Activated CD4-positive, alpha-beta memory T cell treated with anti-CD3 and anti-CD28 coated beads, Interleukin-2, amount 10 ng/mL, durations not matched to agents 7 days and 5 days (primary cell): Measurements from ENCODE around the gene GNL1. TPM values are rescaled to one million over a fixed set of nuclear protein-coding genes. Genes with fewer than 3 reads are reported as not detected.
"Not testable (repeated sequence)": the region's sequence is repeated elsewhere in the genome, so short reads cannot be mapped to it uniquely, and the experiment has no call there.

Source experiments
- CTCF ChIA-PET: fragments of 350-600 bp; sonication (Branson Sonifier 250); formaldehyde crosslinking; loops from one replicate; lab custom pipeline; 2021; ENCODE audit warnings: antibody characterized with exemption, inconsistent platforms; lab: Charles Lee
- POLR2A ChIA-PET: fragments of 350-600 bp; sonication (Branson Sonifier 250); formaldehyde crosslinking; loops from one replicate; lab custom pipeline; 2021; ENCODE audit warnings: antibody characterized with exemption; lab: Charles Lee
- DNase-seq: peaks from one replicate; pipeline ENCODE4 v3.0.0-alpha.2; 2020
- H3K27ac Mint-ChIP-seq: one replicate; pipeline ENCODE4 v1.8.0; 2021; ENCODE audit warnings: mild to moderate bottlenecking, mixed read lengths
- H3K27me3 Mint-ChIP-seq: one replicate; pipeline ENCODE4 v1.8.0; 2021; ENCODE audit warnings: mixed read lengths
- H3K36me3 Mint-ChIP-seq: one replicate; pipeline ENCODE4 v1.8.0; 2021; ENCODE audit warnings: low read depth, mixed read lengths
- H3K4me1 Mint-ChIP-seq: one replicate; pipeline ENCODE4 v1.8.0; 2021; ENCODE audit warnings: mixed read lengths
- H3K4me3 Mint-ChIP-seq: one replicate; pipeline ENCODE4 v1.8.0; 2021; ENCODE audit warnings: mild to moderate bottlenecking, mixed read lengths
- H3K9me3 Mint-ChIP-seq: one replicate; pipeline ENCODE4 v1.8.0; 2021; ENCODE audit warnings: mixed read lengths
- total RNA-seq, 2 experiments: library from RNA; stranded (reverse); gene quantifications; one replicate each; pipeline ENCODE4 v1.2.3, GENCODE V29; 2021

Gene GNL1
- total RNA-seq, 2 experiments from 2014 or later: 62.1 to 70.8 TPM

DNA sequence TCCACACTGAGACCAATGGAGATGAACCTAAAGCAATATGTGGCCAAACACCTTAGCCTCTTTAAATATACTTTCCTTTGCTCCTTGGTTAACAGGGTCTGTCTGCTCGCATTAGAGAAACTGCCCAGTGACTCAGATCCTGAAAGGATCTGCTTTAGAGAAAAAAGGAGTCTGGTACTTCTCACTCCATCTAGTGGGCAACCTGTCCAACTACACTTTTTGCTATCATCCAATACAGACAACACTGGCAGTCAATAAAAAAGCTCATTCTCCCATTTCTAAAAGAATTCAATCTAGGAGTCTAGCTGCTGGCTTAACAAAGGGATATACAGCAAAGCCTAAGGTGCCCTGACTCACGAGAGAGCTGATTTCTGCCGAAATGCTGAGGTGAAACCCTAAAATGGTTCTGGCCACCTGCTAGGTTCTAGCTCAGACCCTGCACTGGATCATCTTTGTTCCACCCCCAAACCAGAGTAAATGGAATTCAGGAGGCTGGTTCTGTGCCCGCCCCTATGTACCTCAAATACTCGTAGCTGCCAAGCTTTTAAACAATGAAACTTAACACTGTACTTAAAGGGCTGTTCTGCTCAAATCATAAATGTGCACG lies 11.5 kb downstream of the GNL1 start:
- Mint-ChIP-seq H3K9me3 (no peaks in the 10 kb centered on the region), H3K4me1 (peaks cover 34% of the 10 kb centered on the region), H3K36me3 (peaks cover 33% of the 10 kb centered on the region), H3K27me3 (no peaks in the 10 kb centered on the region), H3K4me3 (no peak overlapping the region), H3K27ac (no peak overlapping the region)
- CTCF ChIA-PET: interaction anchor here (0.5 to 16.0 kb wide), 41 partner anchors 9 to 980 kb away, joined by 3 to 267 read pairs (median 4); partner anchors contain the start of genes ABCF1, DHX16, GNL1 and MDC1
- POLR2A ChIA-PET: interaction anchor here (0.6 to 7.9 kb wide), 13 partner anchors 11 to 186 kb away, joined by 3 to 119 read pairs (median 4); partner anchors contain the start of genes ABCF1, GNL1 and PRR3
- DNase-seq: no peak

DNA sequence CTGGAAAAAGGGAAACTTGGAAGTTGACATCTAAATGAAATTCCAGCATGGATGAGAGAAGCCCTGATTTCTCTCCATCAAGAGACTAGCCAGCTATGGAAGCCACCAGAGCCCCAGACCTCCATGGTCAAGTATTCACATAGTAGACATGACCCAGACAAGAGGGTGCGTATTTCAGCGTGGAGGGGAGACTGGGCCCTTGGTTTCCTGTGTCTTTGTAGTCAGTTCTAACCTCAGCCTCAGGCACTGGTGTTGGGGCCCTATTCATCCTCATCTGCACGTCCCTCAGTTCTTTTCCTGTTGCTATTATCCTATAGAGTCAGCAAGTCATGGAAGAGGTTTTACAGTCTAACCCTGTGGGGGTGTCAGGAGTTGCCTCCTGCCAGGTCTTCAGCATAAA lies 12.5 kb downstream of the GNL1 start:
- Mint-ChIP-seq H3K27ac (peak overlapping the region; percentile 11), H3K27me3 (no peaks in the 10 kb centered on the region), H3K9me3 (no peaks in the 10 kb centered on the region), H3K4me3 (no peak overlapping the region), H3K4me1 (peaks cover 34% of the 10 kb centered on the region), H3K36me3 (peaks cover 23% of the 10 kb centered on the region)
- ChIA-PET POLR2A (interaction anchor here (1.2 to 7.9 kb wide), 7 partner anchors 12 to 62 kb away, joined by 3 to 119 read pairs (median 27); partner anchors contain the start of genes ABCF1, GNL1 and PRR3), CTCF (interaction anchor here (0.6 to 16.0 kb wide), 16 partner anchors 8 to 497 kb away, joined by 3 to 267 read pairs (median 18); partner anchors contain the start of genes GNL1 and PRR3)
- DNase-seq: no peak

DNA sequence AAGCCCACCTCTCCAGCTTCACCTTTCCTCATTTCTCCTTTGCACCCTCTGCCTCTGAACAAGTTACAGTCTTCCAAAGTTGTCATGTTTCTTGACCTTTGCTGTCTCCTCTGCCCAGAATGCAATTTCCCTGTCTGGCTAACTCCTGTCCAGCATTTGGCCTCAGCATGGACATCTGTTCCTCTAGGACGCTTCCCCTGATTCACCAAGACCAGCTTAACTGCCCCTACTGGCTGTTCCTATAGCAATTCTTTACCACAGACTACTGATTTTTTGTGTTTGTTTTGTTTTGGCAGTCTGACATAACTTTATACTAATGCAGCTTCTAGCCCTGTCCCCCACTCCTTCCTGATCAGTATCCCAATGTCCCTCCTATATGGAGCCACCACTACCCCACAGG lies 13.4 kb downstream of the GNL1 start:
- H3K4me1 Mint-ChIP-seq: peaks cover 34% of the 10 kb centered on the region
- H3K27me3 Mint-ChIP-seq: no peaks in the 10 kb centered on the region
- no peaks in the 10 kb centered on the region for H3K9me3 Mint-ChIP-seq
- H3K27ac Mint-ChIP-seq: peak overlapping the region; percentile 77
- DNase-seq: no peak
- CTCF ChIA-PET: interaction anchor here (0.7 to 16.0 kb wide), 22 partner anchors 9 to 367 kb away, joined by 3 to 267 read pairs (median 17); partner anchors contain the start of genes ABCF1, GNL1 and PRR3
- peaks cover 16% of the 10 kb centered on the region for H3K36me3 Mint-ChIP-seq
- H3K4me3 Mint-ChIP-seq: peak overlapping the region; percentile 75
- POLR2A ChIA-PET: interaction anchor here (1.2 to 7.9 kb wide), 15 partner anchors 11 to 188 kb away, joined by 4 to 119 read pairs (median 9); partner anchors contain the start of genes ABCF1, GNL1, MRPS18B and PPP1R10

DNA sequence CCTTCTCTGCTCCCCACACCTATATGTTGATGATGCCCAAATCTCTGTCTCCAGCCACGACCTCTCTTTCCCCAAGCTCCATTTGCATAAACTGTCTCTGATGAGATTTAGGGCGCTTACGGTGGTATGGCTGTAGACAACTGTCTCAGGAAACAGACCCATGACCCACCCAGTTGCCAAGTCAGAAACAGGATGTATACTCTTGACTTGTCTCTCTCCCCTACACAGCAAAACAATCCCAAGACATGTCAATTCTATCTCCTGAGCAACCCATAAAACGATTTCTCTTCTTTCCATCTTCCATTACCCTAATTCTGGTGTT lies 13.9 kb downstream of the GNL1 start:
- CTCF ChIA-PET: interaction anchor here (0.7 to 16.0 kb wide), 28 partner anchors 9 to 368 kb away, joined by 3 to 267 read pairs (median 10); partner anchors contain the start of genes ABCF1, GNL1, IER3 and MRPS18B
- peaks cover 34% of the 10 kb centered on the region for H3K4me1 Mint-ChIP-seq
- peak overlapping the region; percentile 77 for H3K27ac Mint-ChIP-seq
- H3K9me3 Mint-ChIP-seq: no peaks in the 10 kb centered on the region
- no peak for DNase-seq
- H3K36me3 Mint-ChIP-seq: peaks cover 16% of the 10 kb centered on the region
- peak overlapping the region; percentile 75 for H3K4me3 Mint-ChIP-seq
- no peaks in the 10 kb centered on the region for H3K27me3 Mint-ChIP-seq
- POLR2A ChIA-PET: interaction anchor here (0.8 to 7.9 kb wide), 18 partner anchors 10 to 189 kb away, joined by 3 to 119 read pairs (median 8); partner anchors contain the start of genes ABCF1, GNL1, MRPS18B and PPP1R10

DNA sequence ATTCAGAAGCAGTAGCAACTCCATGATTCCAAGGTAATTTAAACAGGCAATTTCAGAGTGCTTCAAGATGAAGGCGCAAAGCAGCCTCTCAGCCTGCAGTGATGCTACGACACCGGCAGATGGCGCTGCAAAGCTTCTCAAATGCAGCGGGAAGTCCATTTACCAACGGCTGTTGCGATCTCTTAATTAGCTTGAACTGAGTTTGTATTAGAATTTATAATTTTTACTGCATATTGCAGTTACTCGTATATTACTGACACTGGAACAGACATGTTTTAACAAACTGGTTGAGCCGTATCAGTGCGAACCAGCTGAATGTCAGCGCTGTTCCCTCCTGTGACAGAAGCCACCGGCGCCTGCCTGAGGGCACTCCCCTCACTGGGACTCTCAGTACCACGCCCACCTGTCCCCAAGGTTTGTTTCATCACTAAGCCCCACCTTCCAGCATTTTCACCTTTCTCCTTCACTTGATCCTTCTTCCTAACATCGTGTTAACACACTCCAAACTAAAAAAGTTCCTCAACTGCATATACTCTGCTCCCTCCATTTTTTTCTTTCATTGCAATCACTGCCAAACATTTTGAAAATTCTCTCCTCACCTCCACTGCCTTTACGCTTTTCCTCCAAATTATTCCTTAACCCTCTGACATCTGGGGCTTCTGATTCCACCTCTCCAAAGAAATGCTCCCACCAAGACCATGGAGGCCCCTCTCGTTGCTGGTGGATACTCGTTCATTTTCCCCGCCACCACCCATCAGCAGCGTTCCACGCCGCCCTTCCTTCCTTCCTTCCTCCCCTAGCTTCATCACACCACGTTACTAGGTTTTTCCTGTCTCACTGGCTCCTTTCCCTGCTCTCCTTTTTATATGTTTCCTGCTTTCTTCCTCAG lies 14.5 kb downstream of the GNL1 start:
- Mint-ChIP-seq H3K4me1 (peaks cover 34% of the 10 kb centered on the region), H3K36me3 (peaks cover 13% of the 10 kb centered on the region), H3K9me3 (no peaks in the 10 kb centered on the region), H3K27ac (peak overlapping the region; percentile 77), H3K4me3 (peak overlapping the region; percentile 75), H3K27me3 (no peaks in the 10 kb centered on the region)
- CTCF ChIA-PET: interaction anchor here (0.6 to 16.0 kb wide), 44 partner anchors 10 to 546 kb away, joined by 3 to 267 read pairs (median 7); partner anchors contain the start of genes ABCF1, DHX16, GNL1 and IER3
- DNase-seq: peak; percentile 83
- POLR2A ChIA-PET: interaction anchor here (0.6 to 7.9 kb wide), 23 partner anchors 10 to 190 kb away, joined by 3 to 119 read pairs (median 7); partner anchors contain the start of genes ABCF1, GNL1, MRPS18B and PPP1R10

DNA sequence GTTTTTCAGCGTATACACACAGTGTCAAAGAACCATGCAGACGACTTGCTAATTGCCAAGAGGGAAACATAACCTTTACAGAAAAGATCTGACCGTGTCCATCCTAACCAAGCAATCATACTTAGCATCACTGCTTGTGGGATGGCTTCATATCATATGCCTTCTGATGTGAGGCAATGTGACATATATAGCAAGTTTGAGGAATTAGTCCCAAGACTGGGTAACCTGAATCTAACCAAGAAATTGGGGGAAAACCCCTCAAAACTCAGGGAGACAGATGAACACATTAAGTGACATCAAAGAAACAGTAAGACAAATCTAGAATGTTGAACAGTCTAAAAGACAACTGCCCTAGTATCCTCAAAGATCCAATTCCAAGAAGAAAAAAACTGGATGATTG lies 18.4 kb downstream of the GNL1 start:
- ChIA-PET CTCF (interaction anchor here (1.5 to 16.0 kb wide), 2 partner anchors 30 to 55 kb away, joined by 3 to 267 read pairs; no protein-coding TSS in a partner anchor), POLR2A (no interaction called here)

DNA sequence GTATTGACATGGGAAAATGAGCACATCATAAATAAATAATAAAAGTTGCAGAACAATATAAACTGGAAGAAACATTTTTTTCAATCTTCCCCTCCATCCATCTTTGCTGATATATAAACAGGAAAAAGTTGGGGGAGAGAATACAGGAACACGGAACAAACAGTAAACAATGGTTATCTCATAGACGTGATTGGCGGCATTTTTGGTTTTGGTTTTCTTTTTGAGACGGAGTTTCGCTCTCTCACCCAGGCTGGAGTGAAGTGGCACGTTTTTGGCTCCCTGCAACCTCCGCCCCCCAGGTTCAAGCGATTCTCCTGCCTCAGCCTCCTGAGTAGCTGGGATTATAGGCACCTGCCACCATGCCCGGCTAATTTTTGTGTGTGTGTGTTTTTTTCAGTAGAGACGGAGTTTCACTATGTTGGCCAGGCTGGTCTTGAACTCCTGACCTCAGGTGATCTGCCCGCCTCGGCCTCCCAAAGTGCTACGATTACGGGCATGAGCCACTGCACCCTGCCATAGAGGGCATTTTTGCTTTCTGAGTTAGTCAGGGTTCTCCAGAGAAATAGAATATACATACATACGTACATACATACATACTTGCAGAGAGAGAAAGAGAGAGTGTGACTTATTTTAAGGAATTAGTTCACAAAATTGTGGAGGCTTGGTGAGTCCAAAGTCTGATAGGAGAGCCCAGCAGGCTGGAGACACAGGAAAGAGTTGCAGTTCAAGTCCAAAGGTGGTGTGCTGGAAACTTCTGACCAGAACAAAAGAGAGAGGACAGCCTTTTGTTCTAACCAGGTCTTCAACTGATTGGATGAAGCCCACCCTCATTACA lies 22.6 kb downstream of the GNL1 start:
- POLR2A ChIA-PET: interaction anchor here (1.1 to 5.3 kb wide), 5 partner anchors 9 to 148 kb away, joined by 3 to 154 read pairs (median 12); no protein-coding TSS in a partner anchor
- peak overlapping the region; percentile 85 for H3K27ac Mint-ChIP-seq
- no peaks in the 10 kb centered on the region for H3K9me3 Mint-ChIP-seq
- peak; percentile 42 for DNase-seq
- H3K36me3 Mint-ChIP-seq: no peaks in the 10 kb centered on the region
- CTCF ChIA-PET: interaction anchor here (0.6 to 5.3 kb wide), 13 partner anchors 10 to 176 kb away, joined by 3 to 95 read pairs (median 11); partner anchors contain the start of gene ABCF1
- peaks cover 41% of the 10 kb centered on the region for H3K4me1 Mint-ChIP-seq
- peak overlapping the region; percentile 80 for H3K4me3 Mint-ChIP-seq
- H3K27me3 Mint-ChIP-seq: no peaks in the 10 kb centered on the region

More for the DNA sequence above, 18.4 kb downstream of the GNL1 start:
- Mint-ChIP-seq H3K27me3 (no peaks in the 10 kb centered on the region), H3K9me3 (no peaks in the 10 kb centered on the region), H3K27ac (no peak overlapping the region), H3K4me1 (peaks cover 27% of the 10 kb centered on the region), H3K4me3 (no peak overlapping the region), H3K36me3 (no peaks in the 10 kb centered on the region)
- no peak for DNase-seq

DNA sequence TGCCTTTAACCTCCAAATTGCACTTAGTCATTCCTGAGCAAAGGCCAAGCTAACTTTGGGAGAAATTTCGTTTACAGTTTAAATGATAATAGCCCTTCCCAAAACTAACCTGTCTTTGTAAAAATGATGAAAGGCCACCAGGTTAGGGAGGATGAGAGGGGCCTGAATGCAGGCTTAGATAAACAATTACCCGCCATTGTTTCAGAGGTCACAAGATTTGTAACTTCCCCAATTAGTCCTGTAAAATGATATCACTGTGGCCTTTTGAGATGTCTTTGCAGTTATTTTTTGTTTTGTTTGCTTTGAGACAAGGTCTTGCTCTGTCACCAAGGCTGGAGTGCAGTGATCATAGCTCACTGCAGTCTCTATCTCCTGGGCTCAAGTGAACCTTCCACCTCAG lies 26.3 kb downstream of the GNL1 start:
- DNase-seq: no peak
- Mint-ChIP-seq H3K4me1 (peaks cover 54% of the 10 kb centered on the region), H3K36me3 (no peaks in the 10 kb centered on the region), H3K27me3 (no peaks in the 10 kb centered on the region), H3K9me3 (no peaks in the 10 kb centered on the region), H3K4me3 (no peak overlapping the region), H3K27ac (peak overlapping the region; percentile 40)
- ChIA-PET POLR2A (interaction anchor here (0.7 to 5.3 kb wide), 12 partner anchors 11 to 1045 kb away, joined by 3 to 154 read pairs (median 4); partner anchors contain the start of genes ABCF1 and PRR3), CTCF (interaction anchor here (1.0 to 5.3 kb wide), 8 partner anchors 13 to 46 kb away, joined by 3 to 95 read pairs (median 9); no protein-coding TSS in a partner anchor)

DNA sequence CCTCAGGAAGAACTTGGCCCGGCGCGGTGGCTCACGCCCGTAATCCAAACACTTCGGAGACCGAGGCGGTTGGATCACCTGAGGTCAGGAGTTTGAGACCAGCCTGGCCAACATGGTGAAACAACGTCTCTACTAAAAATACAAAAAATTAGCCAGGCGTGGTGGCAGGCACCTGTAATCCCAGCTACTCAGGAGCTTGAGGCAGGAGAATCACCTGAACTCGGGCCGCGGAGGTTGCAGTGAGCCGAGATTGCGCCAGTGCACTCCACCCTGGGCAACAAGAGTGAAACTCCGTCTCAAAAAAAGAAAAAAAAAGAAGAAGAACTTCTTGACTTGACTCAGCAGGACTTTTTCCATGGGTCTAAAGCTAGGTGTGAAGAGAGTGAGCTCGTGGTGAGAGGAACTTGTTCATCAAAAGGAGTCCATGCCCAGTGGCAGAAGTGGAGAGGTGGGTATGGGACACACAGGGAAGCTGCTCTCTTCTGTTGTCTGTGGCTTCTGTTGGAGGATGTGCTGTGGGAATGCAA lies 26.9 kb downstream of the GNL1 start:
- Mint-ChIP-seq H3K27ac (peak overlapping the region; percentile 40), H3K4me1 (peaks cover 54% of the 10 kb centered on the region)
- peak; percentile 45 for DNase-seq
- ChIA-PET POLR2A (interaction anchor here (0.7 to 5.3 kb wide), 12 partner anchors 11 to 1045 kb away, joined by 3 to 154 read pairs (median 4); partner anchors contain the start of genes ABCF1 and PRR3), CTCF (interaction anchor here (1.0 to 5.3 kb wide), 8 partner anchors 13 to 46 kb away, joined by 3 to 95 read pairs (median 9); no protein-coding TSS in a partner anchor)
- H3K9me3 Mint-ChIP-seq, H3K4me3 Mint-ChIP-seq, H3K36me3 Mint-ChIP-seq, H3K27me3 Mint-ChIP-seq: not testable (repeated sequence)

DNA sequence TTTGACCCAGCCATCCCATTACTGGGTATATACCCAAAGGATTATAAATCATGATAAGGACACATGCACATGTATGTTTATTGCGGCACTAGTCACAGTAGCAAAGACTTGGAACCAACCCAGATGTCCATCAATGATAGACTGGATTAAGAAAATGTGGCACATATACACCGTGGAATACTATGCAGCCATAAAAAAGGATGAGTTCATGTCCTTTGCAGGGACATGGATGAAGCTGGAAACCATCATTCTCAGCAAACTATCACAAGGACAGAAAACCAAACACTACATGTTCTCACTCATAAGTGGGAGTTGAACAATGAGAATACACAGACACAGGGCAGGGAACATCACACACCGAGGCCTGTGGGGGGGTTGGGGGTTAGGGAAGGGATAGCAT lies 29.8 kb downstream of the GNL1 start:
- DNase-seq, H3K9me3 Mint-ChIP-seq, H3K4me3 Mint-ChIP-seq, H3K27ac Mint-ChIP-seq, CTCF ChIA-PET: not testable (repeated sequence)
- Mint-ChIP-seq H3K27me3 (peaks cover 12% of the 10 kb centered on the region), H3K36me3 (peaks cover 17% of the 10 kb centered on the region), H3K4me1 (peaks cover 37% of the 10 kb centered on the region)
- POLR2A ChIA-PET: interaction anchor here (1.0 to 2.0 kb wide), 3 partner anchors 32 to 35 kb away, joined by 3 to 10 read pairs (median 3); no protein-coding TSS in a partner anchor

DNA sequence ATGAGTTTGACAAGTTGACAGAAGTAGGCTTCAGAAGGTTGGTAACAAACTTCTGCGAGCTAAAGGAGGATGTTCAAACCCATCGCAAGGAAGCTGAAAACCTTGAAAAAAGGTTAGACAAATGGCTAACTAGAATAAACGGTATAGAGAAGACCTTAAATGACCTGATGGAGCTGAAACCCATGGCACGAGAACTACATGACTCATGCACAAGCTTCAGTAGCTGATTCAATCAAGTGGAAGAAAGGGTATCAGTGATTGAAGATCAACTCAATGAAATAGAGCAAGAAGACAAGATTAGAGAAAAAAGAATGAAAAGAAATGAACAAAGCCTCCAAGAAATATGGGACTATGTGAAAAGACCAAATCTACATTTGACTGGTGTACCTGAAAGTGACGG lies 34.3 kb downstream of the GNL1 start:
- peaks cover 26% of the 10 kb centered on the region for H3K4me1 Mint-ChIP-seq
- peaks cover 41% of the 10 kb centered on the region for H3K36me3 Mint-ChIP-seq
- POLR2A ChIA-PET: interaction anchor here (1.1 to 1.6 kb wide), 4 partner anchors 13 to 42 kb away, joined by 3 to 7 read pairs (median 4); no protein-coding TSS in a partner anchor
- CTCF ChIA-PET: interaction anchor here (3.8 kb wide), 1 partner anchor 10 kb away, joined by 15 read pairs; no protein-coding TSS in a partner anchor
- not testable (repeated sequence) for DNase-seq, H3K4me3 Mint-ChIP-seq, H3K27ac Mint-ChIP-seq
- peaks cover 17% of the 10 kb centered on the region for H3K9me3 Mint-ChIP-seq
- H3K27me3 Mint-ChIP-seq: peaks cover 12% of the 10 kb centered on the region
